Esophagus (tissue), 2 donors: ENCODE measurements around the gene C6orf52. TPM values are rescaled to one million over a fixed set of nuclear protein-coding genes. Genes with fewer than 3 reads are reported as not detected.
A peak's percentile ranks its signal among the peaks of the same experiment; 100 is the strongest.
"Not testable (repeated sequence)": the region's sequence is repeated elsewhere in the genome, so short reads cannot be mapped to it uniquely, and the experiment has no call there.

ENCODE experiments used
- H3K27ac ChIP-seq, 2 donors: one replicate each; pipeline ENCODE4 v1.5.1; 2013; ENCODE audit warnings: low read depth in 2 of 2, mild to moderate bottlenecking in 2 of 2, inconsistent platforms in 1 of 2, low read length in 1 of 2, moderate library complexity in 1 of 2
- H3K27me3 ChIP-seq, 2 donors: one replicate each; pipeline ENCODE4 v1.6.1; 2013; ENCODE audit warnings: low read length in 2 of 2, control low read depth in 1 of 2, mild to moderate bottlenecking in 1 of 2; ENCODE audit not compliant: insufficient read depth in 2 of 2, control insufficient read depth in 1 of 2
- H3K36me3 ChIP-seq, 2 donors: one replicate each; pipeline ENCODE4 v1.6.1; 2013; ENCODE audit warnings: low read length in 1 of 2; ENCODE audit not compliant: control insufficient read depth in 2 of 2, insufficient read depth in 2 of 2
- H3K4me1 ChIP-seq, 2 donors: one replicate each; pipeline ENCODE4 v1.6.1; 2013; ENCODE audit warnings: low read length in 1 of 2; ENCODE audit not compliant: control insufficient read depth in 2 of 2, insufficient read depth in 2 of 2
- H3K4me3 ChIP-seq, 2 donors: one replicate each; pipeline ENCODE4 v1.5.1; 2013; ENCODE audit warnings: low read length in 2 of 2, mild to moderate bottlenecking in 2 of 2, low read depth in 1 of 2, moderate library complexity in 1 of 2
- H3K9me3 ChIP-seq, 2 donors: one replicate each; pipeline ENCODE4 v1.6.1; 2013; ENCODE audit warnings: mild to moderate bottlenecking in 2 of 2, low read depth in 1 of 2, low read length in 1 of 2, moderate library complexity in 1 of 2; ENCODE audit not compliant: control insufficient read depth in 2 of 2, insufficient read depth in 1 of 2
- WGBS, 2 donors: extraction: QIAGEN DNeasy Blood & Tissue Kit; methylation state at CpG; one replicate each; pipeline ENCODE4 v1.1.7; 2013; 5-methylcytosine and 5-hydroxymethylcytosine counted together
- polyA plus RNA-seq, 2 donors: library from polyadenylated mRNA; stranded (reverse); fragments of 200-250 nt; gene quantifications; one replicate each; pipeline ENCODE4 v1.2.3, GENCODE V29; 2013
- donor health status: healthy with polysubstance abuse.
- donor health status: Bipolar disorder and iron deficiency.

Gene C6orf52
- polyA plus RNA-seq, result under 1 TPM in 1 of 2 donors, not detected in 1; 0.69 TPM

DNA sequence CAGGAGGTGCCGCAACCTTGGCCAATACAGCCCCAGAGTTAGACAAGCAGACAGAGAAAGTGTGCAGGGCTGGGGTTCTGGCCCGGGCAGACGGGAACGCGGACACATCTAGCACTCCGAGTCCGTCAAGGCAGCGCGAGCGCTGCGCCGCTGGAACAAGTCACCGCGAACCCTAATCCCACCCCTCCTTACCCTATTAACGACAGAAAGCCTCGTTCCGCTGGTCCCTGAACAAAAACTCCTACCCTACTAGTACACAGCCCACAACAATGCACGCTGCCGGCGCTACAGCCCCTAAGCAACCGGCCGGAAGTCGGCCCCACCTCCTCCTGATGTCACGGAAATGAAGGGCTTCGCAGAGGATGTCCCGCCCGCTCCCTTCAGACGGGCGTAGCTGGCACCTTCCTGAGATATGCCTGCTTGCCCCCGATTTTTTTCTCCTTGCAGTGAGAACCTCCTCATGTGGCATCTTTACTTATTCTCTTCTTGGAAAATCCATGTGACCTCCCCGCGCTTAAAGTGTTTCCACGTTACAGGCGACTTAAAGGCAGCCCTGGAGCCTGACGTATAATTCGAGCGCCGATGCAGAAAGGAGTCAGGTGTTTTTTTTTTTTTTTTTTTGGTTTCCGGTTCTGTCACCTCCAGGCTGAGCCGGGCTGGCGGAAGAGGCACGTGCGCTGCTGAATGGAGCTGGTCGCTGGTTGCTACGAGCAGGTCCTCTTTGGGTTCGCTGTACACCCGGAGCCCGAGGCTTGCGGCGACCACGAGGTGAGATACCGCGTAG is at the start of gene C6orf52, which contains the start of gene PAK1IP1:
Gene C6orf52 (minus strand): TSS at position 315 of the 784 bp plus-strand sequence. CDS start 7,066 bp downstream, outside the sequence.
Gene PAK1IP1 (plus strand): TSS at position 671 of the 784 bp plus-strand sequence. CDS start 14 bp downstream, at position 685.
- peak within 1 kb of the TSS; percentile 89 for H3K4me3 ChIP-seq
- no peaks in the 10 kb centered on the region for H3K27me3 ChIP-seq
- peaks cover 0 to 4% of the 10 kb centered on the region in 2 donors for H3K4me1 ChIP-seq
- H3K36me3 ChIP-seq, result peaks cover 5% of the 10 kb centered on the region in 2 donors
- peak within 1 kb of the TSS; percentile 96 to 98 for H3K27ac ChIP-seq
- H3K9me3 ChIP-seq, result no peaks in the 10 kb centered on the region
- WGBS, 2 donors, result 0% methylated on average over 53 of the region's 53 CpGs

DNA sequence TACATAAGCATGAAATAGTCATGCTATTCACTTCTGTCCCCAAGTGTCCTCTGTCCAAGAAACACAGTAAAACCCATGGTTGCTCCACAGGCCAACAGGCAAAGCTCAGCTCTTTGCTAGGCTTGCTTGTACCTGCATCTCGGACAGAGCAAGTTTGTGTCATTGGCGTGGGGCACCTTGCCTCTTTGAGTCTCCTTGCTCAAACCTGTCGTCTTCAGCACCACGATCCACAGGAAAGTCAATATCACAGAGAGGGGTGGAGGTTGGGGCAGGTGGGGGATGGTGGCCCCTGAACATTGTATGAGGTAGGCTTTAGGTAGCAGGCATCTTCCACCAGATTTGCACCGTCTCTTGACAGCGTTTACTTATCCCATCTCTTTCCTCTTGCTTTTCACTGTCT is 49.1 kb upstream of the C6orf52 start:
- H3K36me3 ChIP-seq, result no peaks in the 10 kb centered on the region
- no peaks in the 10 kb centered on the region for H3K27me3 ChIP-seq
- no peak overlapping the region for H3K4me3 ChIP-seq
- no peaks in the 10 kb centered on the region for H3K4me1 ChIP-seq
- no peak overlapping the region for H3K27ac ChIP-seq
- no peaks in the 10 kb centered on the region for H3K9me3 ChIP-seq
- WGBS, 2 donors, result 81 to 86% methylated on average over 6 of the region's 6 CpGs

- Histone ChIP-seq H3K9me3 (no peaks in the 10 kb centered on the region), H3K27me3 (no peaks in the 10 kb centered on the region), H3K27ac (no peak overlapping the region), H3K36me3 (no peaks in the 10 kb centered on the region), H3K4me1 (no peaks in the 10 kb centered on the region), H3K4me3 (no peak overlapping the region)
- 96 to 97% methylated on average over 12 of the region's 12 CpGs for WGBS, 2 donors
Measured at GRCh38 chr6:10742251-10742650, 47.8 kb upstream of the C6orf52 start.

DNA sequence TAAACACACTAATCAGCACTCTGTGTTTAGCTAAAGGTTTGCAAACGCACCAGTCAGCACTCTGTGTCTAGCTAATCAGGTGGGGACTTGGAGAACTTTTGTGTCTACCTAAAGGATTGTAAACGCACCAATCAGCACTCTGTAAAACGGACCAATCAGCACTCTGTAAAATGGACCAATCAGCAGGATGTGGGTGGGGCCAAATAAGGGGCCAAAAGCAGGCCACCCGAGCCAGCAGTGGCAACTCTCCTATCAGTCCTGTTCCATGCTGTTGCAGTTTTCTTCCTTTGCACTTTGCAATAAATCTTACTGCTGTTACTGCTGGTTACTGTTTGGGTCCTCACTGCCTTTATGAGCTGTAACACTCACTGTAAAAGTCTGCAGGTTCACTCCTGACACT is 47.2 kb upstream of the C6orf52 start:
- not testable (repeated sequence) for H3K36me3 ChIP-seq, H3K4me1 ChIP-seq, H3K27me3 ChIP-seq, H3K27ac ChIP-seq, H3K4me3 ChIP-seq, H3K9me3 ChIP-seq
- WGBS, 2 donors, result 84 to 95% methylated on average over 4 of the region's 4 CpGs

GRCh38 chr6:10740061-10740460 is 45.6 kb upstream of the C6orf52 start:
- Histone ChIP-seq H3K27me3 (no peaks in the 10 kb centered on the region), H3K4me1 (no peaks in the 10 kb centered on the region), H3K36me3 (no peaks in the 10 kb centered on the region), H3K9me3 (no peaks in the 10 kb centered on the region), H3K4me3 (no peak overlapping the region), H3K27ac (no peak overlapping the region)

DNA sequence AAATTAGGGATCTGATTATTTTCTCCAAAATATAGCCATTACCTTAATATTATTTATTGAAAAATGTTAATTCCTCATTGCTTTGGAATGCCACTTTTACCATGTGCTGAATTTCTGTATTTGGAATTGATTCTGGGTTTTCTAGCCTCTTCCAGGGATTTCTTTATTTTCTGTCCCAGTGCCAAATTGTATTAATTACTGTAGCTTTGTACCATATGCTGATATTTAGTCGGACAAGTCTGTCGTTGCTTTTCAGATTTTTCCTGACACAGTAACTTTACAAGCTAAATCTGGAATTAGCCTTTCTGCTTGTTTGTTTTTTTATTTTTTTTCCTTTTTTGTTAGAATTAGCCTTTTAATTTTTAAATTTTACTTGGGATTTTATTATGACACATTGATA is 42.3 kb upstream of the C6orf52 start:
- H3K4me1 ChIP-seq, result no peaks in the 10 kb centered on the region
- peaks cover 0 to 7% of the 10 kb centered on the region in 2 donors for H3K36me3 ChIP-seq
- no peaks in the 10 kb centered on the region for H3K27me3 ChIP-seq
- no peak overlapping the region for H3K27ac ChIP-seq
- WGBS, 2 donors, result 79 to 92% methylated on average over 2 of the region's 2 CpGs
- no peak overlapping the region for H3K4me3 ChIP-seq
- no peaks in the 10 kb centered on the region for H3K9me3 ChIP-seq

DNA sequence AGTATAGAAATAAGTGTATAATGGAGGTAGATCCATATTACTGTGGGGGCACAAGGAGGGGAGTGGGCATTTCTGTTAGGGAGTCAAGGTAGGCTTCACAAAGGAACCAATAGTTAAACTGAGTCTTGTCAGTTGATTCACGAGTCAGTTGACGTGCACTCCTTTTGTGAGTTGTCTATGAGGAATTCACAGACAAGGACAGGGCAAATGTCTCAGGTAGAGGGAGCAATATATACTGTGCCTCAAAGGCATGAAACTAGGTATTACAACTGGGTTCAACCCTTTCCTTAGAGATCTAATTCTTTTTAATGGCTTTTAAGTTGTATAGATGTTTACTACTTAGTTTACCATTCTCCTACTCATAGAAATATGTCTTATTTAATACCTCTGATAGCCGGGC is 39.4 kb upstream of the C6orf52 start:
- Histone ChIP-seq H3K36me3 (peaks cover 0 to 10% of the 10 kb centered on the region in 2 donors), H3K27me3 (no peaks in the 10 kb centered on the region), H3K4me3 (no peak overlapping the region), H3K9me3 (no peaks in the 10 kb centered on the region), H3K4me1 (no peaks in the 10 kb centered on the region), H3K27ac (no peak overlapping the region)
- 94% methylated on average over 3 of the region's 3 CpGs for WGBS, 2 donors

- Histone ChIP-seq H3K4me1 (no peaks in the 10 kb centered on the region), H3K27ac (no peak overlapping the region), H3K36me3 (peaks cover 0 to 12% of the 10 kb centered on the region in 2 donors), H3K27me3 (no peaks in the 10 kb centered on the region), H3K4me3 (no peak overlapping the region), H3K9me3 (no peaks in the 10 kb centered on the region)
- WGBS, 2 donors, result 90 to 94% methylated on average over 17 of the region's 17 CpGs
Measured at GRCh38 chr6:10733151-10733715, 38.8 kb upstream of the C6orf52 start.

DNA sequence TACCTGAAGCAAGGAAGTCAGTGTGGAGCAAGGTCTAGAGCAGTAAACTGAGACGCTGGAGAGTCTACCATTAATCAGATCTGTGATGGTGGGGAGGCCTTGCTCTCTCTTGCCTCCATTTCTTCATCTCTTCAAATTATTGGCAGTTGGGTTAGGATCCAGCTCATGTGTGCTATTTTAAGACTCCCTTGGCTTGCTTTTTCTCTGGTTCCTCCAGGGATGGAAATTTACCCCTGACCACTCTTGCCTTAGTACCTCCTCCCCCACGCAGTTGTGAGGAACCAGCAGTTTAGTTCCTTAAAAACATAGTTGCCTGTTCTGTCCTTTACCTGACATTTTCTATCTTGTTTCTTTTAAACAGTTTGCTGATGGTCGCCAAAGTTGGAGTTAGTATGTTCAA is 35.8 kb upstream of the C6orf52 start:
- no peaks in the 10 kb centered on the region for H3K4me1 ChIP-seq
- no peak overlapping the region for H3K27ac ChIP-seq
- no peaks in the 10 kb centered on the region for H3K27me3 ChIP-seq
- no peaks in the 10 kb centered on the region for H3K9me3 ChIP-seq
- 80 to 86% methylated on average over 3 of the region's 3 CpGs for WGBS, 2 donors
- H3K36me3 ChIP-seq, result peaks cover 3 to 12% of the 10 kb centered on the region in 2 donors
- no peak overlapping the region for H3K4me3 ChIP-seq

GRCh38 chr6:10725716-10726115 is 31.3 kb upstream of the C6orf52 start:
- Histone ChIP-seq H3K4me3 (no peak overlapping the region), H3K36me3 (peaks cover 3 to 5% of the 10 kb centered on the region in 2 donors), H3K4me1 (peaks cover 2 to 3% of the 10 kb centered on the region in 2 donors), H3K27ac (no peak overlapping the region), H3K9me3 (no peaks in the 10 kb centered on the region), H3K27me3 (no peaks in the 10 kb centered on the region)
- WGBS, 2 donors, result 80 to 82% methylated on average over 9 of the region's 9 CpGs
